Activated CD4-positive, alpha-beta T cell treated with anti-CD3 and anti-CD28 coated beads, Interleukin-2, amount 50 U/mL, for 24 hours (primary cell): ENCODE results near the gene CYB561D2.

Experiments
- DNase-seq, 2 donors: peaks; one replicate each; pipeline ENCODE4 v3.0.0-alpha.2; 2020; ENCODE audit warnings: low read depth in 1 of 2, low spot score in 1 of 2

CYB561D2 gene

DNA sequence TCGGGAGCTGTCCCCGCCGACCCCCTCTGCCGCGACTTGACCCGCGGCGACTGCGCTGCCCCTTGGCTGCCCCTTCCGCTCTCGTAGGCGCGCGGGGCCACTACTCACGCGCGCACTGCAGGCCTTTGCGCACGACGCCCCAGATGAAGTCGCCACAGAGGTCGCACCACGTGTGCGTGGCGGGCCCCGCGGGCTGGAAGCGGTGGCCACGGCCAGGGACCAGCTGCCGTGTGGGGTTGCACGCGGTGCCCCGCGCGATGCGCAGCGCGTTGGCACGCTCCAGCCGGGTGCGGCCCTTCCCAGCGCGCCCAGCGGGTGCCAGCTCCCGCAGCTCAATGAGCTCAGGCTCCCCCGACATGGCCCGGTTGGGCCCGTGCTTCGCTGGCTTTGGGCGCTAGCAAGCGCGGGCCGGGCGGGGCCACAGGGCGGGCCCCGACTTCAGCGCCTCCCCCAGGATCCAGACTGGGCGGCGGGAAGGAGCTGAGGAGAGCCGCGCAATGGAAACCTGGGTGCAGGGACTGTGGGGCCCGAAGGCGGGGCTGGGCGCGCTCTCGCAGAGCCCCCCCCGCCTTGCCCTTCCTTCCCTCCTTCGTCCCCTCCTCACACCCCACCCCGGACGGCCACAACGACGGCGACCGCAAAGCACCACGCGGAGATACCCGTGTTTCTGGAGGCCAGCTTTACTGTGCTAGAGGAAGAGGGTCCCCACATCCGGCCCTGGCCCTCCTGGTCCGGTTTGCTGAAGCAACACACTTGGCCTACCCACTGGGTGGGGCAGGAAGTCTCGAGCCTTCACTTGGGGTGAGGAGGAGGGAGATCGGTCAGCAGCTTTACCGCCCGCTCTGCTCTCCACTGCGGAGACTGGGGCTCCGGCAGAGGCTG is 10.0 kb upstream of the CYB561D2 start, which contains the start of gene RASSF1:
Gene RASSF1 (minus strand): TSS at position 389 of the 882 bp plus-strand sequence. CDS start 31 bp downstream, at position 358.
- peak in 1 of 2 donors; percentile 36 for DNase-seq

DNA sequence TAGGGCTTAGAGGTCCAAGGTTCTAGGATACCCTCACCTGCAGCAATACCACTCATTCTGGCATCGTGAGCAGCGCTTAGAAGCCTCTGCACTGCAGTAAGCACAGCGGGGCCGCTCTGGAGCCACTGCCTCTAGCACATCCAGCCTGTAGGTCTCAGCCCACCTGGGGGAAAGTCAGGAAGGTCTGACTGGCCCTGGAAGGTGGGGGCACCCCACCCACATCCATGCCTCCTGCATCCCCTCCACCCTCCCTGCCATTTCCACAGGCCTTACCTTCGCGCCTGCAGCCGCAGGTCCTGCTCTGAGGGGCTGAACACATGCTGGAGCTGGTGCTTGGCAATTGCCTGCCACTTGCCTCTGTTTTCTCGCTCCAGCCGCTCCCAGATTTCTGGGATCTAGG is 9.1 kb upstream of the CYB561D2 start:
- no peak for DNase-seq

DNA sequence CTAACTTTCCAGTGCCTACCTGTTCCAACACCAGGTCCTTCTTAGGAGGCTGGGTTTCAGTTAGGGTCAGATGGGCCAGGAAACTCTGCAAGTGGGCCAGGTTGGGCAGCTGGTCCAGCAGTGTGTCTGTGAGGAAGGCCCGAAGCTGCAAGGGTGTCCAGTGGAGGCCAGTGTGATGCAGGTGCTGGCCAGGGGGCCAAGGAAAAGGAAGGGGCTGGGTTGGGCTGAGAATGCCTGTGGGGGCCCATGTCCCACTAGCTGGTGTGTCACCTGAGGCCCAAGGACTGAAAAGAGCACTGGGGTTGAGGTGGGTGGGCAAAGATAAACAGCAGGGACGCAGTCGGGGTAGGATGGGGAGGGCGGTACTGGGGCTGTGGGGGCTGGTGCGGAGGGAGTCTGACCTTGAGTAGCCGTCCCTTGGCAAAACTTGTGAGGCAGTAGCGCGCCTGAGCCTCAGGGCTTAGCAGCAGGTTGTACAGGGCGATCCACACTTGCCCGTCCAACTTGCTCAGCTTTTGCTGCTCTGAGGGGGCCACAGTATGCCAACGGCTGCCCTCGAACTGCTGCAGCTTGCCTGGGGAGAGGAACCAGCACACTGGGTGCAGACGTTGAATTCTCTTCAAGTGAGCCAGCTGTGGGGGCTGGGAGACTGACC is 8.5 kb upstream of the CYB561D2 start:
- DNase-seq: no peak

DNA sequence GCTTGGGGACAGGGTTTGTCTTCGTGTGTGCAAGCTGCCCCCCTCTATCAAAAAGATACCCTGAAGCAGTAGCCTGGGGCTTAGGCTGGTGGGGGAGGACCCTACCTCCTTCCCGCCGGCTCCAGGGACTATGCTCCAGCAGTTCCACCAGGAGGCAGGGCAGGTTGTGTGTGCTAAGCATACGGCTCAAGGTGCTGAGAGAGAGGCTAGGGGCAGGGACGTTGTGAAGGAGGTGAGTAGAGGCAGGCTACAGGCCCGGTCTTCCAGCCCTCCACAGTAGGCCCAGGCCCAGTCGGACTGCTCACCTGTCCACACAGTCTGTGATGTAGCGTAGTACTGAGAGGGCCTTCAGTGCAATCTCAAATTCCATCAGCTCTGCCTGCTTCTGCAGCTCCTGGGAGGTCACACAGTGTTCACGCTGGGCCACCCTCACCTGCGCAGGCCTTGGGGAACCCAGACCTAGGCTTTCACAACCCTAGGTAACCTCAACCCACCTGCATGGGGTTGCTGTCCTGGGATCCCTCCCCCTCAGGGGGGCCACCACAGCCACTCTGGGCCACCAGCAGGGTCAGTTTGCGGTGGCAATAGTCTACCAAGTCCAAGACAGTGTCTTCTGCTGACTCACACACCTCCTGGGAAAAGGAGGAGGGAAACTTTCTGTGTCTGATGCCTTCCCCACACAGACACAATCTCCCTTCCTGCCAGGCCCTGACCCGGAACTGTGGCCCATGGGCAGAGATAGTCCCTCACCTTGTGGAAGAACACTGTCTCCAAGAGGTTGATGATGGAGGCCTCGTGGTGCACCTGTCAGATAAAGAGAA is 7.6 kb upstream of the CYB561D2 start:
- DNase-seq: no peak

DNA sequence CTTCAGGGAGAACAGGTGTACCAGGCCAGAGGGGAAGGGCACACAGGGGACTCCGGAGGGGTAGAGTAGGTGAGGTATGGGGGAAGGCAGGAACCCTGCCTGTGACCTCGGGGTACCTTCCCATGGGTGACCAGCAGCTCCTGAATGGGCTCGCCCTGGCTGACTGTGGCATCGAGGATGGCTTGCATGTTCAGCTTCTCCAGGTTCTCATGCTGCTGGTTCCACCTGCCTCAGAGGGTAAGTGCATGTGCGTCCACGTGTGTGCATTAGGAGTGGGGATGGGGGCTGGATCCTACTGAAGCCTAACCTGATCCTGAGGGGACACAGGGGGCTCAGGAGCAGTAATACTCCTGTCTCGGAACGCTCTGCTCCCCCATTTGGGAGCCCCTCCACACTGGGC is 5.7 kb upstream of the CYB561D2 start:
- DNase-seq: no peak

DNA sequence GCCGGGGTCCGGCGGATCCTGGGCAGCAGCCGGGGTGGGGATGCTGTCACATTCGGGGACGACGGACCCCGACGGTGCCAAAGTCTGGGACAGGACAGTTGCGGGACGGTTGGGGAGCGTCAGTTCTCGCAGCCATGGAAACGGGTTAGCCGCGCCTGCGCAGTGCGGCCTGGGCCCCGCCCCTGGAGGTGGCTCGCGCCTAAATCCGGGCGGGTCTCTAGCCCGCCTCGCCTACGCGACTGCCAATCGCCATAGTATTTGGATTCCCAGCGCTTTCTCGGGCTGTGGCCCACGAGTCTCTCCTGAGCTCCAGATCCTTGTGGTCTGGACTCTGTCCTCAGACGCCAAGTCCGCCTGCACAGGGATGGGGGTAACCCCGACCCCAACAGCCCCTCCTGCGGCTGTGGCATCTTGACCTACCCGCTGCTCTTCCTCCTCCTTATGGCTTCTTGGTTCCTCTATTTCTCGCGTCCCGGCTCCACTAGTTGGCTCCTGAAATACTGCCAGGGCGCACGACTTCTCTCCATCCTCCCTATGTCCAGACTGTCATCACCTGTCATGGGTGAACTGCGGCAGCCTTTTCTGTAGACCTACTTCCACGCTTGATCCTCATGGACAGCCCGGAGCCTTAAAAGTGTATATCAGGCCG is 5.0 kb upstream of the CYB561D2 start, which contains the start of gene ZMYND10:
Gene ZMYND10 (minus strand): TSS at position 147 of the 649 bp plus-strand sequence. CDS start 153 bp downstream, outside the sequence.
- DNase-seq: peak; percentile 52 to 57

DNA sequence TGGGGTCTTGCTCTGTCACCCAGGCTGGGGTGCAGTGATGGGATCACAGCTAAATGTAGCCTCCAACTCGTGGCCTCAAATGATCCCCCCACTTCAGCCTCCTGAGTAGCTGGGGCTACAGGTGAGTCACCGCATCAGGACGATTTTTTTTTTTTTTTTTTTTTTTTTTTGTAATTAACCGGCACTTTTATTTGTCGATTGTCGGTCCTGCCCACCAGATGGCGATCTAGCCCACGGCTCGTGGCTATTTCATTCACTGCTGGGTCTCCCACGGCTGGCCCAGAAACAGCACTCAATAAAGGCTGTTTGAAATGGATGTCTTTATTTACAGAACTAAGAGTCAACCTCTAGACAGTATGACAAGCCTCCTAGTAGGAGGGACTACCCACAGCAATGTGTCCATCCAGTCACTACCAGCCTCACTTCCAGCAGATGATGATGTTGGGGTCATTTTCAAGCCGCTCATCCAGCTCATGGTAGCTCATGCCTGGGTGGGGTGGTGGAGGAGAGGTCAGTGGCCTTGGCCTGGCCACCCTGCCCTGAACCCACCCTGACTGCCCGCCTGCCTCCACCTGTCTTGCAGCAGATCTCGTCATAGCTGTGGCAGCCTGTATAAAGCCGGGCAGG is 3.4 kb upstream of the CYB561D2 start:
- peak; percentile 47 to 65 for DNase-seq

DNA sequence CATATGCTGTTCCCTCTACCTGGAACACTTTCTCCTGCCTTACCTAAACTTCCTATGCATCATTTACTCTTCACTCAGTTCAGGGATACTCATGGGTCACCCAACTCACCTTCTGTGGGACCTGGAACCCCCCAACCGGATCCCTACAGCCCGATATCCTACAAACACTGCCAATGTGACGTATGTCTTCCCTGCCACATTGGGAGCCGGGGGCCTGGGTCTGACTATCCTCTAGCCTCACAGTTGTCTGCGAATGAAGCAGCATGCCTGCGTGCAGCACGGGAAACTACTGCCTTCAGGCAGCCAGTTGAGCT is 492 bp upstream of the CYB561D2 start:
- DNase-seq: no peak

DNA sequence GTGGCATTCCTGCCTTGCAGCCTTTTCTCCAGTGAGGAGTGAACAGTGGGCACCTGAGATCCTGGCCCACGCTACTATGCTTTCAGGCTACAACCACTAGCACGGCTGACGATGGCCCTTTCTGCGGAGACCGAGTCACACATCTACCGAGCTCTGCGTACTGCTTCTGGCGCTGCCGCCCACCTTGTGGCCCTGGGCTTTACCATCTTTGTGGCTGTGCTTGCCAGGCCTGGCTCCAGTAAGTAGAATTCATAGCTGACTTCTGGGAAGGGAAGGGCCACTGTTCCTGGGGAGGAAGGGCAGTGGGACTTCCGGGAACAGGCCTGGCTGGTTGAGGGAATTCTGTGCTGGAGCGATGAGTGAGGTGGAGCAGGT is 648 bp downstream of the CYB561D2 start:
- DNase-seq: no peak

DNA sequence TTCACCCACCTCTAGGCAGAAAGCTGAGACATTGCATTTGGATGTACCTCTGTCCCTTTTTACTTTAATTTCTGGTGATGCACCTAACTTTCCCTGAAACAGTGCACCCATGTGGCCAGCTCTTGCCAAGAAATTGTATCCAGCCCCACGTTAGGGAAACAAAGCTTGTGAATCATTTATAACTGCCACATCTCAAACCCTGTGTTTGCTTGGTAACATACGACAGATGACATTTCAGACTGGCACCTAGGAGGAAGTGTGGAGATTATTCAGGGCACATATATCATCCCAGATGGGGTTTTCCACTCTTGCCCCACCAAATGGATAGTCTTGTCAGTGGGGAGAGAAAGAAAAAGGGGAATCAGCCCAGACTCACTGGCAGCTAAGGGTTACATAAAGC is 2.1 kb downstream of the CYB561D2 start:
- DNase-seq: no peak

DNA sequence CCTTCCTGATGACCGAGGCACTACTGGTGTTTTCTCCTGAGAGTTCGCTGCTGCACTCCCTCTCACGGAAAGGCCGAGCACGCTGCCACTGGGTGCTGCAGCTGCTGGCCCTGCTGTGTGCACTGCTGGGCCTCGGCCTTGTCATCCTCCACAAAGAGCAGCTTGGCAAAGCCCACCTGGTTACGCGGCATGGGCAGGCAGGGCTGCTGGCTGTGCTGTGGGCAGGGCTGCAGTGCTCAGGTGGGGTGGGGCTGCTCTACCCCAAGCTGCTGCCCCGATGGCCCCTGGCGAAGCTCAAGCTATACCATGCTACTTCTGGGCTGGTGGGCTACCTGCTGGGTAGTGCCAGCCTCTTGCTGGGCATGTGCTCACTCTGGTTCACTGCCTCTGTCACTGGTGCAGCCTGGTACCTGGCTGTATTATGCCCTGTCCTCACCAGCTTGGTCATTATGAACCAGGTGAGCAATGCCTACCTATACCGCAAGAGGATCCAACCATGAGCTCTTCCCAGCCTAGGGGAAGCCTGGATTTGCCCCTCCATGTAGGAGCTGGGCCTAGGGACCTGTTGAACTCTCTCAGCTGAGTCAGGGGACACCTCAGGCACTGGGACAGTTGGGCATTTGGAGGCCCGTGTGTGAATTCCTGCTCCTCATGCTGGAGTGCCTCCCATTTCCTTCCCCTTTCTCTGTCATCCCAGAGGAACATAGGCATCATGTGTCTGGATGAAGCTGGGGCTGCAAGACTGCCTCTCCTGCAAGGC is 2.8 kb downstream of the CYB561D2 start:
- DNase-seq: no peak

DNA sequence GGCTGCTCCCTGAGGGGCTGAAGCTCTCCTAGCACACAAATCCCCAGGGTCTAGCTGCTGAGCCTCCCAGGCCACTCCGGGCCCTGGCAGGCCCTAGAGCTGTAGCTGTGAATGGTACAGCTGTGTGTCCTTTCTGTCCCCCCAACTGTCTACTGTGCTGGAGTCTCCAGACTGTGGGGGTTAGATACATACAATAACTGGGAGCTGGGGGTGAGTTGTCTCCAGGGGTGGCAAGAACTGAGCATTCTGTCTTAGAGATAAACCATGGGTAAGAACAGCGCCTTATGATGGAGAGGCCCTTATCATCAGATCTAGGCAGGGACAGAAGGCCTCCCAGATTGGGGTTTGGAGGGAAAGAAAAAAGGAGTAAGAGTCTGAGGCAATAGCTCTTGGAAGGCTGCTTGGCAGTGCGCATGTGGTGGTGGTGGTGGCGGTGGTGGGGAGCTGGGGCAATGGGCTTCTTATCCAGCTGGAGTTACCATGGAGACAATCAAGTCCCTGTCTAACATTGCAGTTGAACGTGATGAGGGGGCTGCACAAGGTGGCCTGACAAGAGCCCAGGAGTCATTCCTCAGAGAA is 3.6 kb downstream of the CYB561D2 start:
- no peak for DNase-seq

DNA sequence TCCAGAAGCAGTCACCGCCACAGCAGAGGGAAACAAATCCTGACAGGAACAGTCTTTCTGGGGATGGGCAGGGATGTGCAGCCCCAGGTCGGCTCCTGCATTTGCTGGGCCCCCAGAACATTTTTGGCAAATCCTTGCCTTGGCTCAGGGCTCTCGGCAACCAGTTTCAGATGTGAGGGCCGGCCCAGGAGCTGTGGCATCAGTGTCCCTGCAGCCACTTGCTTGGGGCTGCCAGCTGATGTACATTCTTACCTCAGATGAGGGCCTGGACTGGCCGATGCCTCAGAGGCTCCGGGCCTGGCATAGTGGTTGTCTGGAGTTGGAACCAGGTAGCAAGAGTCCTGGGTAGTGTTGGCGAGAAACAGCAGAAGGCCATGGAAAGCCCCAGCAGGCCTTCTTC is 4.2 kb downstream of the CYB561D2 start:
- no peak for DNase-seq

DNA sequence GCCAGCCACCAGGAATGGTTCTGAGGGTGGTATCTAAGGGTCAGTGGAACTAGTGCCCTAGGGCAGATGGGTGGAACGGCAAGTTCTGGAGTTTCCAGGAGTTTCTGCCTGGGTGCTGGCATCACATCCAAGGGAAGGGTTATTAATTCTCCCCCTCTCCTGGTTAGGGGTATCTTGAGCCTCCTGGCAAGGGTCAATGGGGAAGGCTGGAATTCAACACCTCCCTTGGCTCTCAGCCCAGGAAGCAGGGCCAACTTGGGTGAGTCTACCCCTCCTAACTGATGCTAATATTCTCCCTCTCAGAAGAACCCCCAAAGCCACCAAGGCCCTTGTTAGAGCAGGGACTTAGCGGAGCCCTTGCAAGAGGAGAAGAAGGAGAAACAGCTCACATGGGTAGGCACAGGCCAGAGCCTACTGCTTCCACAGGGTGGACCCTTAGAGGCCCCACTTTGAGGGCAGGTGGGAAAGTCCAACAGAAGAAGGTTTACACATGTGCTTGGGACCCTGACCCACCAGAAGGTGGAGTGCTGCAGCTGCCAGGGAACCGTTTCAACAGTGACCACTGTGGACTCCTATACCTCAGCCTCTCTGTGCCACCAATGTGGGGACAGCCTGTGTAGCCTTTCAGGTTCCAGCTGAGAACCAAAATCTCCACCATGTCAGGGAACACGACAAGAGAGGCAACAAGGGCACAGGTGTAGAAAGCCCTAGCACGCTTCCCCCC is 5.3 kb downstream of the CYB561D2 start:
- DNase-seq: no peak

DNA sequence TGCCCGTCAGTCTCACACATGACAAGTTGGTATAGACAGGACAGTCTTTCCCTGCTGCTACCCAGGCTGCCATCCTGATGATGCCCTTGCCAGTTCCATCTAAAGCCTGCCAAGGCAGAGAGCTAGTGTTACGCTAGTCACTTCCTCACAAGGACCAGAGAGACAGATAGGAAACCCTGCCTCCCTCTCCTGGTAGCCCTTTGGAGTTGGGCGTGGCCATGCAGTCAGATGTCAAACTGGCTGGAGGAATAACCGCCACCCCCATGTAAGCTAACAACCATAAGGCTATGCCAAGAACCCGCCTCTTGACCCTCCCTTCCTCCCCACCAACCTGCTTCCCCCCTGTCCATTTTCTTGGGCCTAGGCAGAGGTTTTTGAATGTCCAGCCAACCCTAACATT is 5.9 kb downstream of the CYB561D2 start:
- no peak for DNase-seq

DNA sequence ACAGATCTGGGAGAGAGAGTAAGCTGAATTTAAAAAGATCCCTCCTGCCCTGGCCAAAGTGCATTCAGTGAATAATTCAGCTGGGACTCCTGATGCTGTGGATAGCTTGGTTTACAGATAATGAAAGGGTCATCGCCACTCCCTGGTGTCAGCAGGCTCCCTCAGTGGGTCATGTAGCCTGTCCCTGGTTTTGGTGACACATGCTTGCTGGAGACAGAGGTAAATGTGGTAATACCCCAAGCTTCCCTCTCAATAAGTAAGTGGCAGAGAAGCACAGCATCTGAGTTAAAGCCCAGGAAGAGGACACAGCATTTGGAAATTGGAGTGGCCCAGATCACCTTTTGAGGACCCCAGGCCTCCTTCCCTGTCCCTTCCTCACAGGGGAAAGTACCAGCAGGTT is 6.8 kb downstream of the CYB561D2 start:
- no peak for DNase-seq

DNA sequence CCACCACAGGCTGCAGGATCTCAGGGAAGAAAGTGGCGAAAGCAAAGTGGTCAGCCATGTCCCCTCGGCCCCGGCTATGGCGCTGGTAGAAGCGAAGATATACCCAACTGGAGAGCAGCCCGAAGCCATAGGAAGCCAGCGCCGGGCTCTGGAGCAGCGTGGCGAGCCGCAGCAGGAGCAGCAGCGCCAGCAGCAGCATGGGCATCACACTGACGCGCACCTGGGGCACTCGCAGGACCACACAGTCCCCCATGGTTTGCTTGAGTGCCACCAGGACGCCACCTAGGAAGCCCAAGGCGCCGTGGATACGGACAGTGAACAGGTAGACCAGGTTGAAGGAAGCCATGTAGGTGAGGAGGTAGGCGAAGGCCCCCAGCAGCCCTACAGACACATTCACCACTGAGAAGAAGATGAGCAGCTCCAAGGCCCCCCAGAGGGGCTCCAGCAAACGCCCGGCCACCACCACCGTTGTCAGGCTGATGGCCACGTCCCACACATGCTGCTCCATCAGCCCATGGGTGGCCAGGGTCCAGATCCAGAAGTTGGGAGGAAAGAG is 7.8 kb downstream of the CYB561D2 start:
- DNase-seq: no peak

DNA sequence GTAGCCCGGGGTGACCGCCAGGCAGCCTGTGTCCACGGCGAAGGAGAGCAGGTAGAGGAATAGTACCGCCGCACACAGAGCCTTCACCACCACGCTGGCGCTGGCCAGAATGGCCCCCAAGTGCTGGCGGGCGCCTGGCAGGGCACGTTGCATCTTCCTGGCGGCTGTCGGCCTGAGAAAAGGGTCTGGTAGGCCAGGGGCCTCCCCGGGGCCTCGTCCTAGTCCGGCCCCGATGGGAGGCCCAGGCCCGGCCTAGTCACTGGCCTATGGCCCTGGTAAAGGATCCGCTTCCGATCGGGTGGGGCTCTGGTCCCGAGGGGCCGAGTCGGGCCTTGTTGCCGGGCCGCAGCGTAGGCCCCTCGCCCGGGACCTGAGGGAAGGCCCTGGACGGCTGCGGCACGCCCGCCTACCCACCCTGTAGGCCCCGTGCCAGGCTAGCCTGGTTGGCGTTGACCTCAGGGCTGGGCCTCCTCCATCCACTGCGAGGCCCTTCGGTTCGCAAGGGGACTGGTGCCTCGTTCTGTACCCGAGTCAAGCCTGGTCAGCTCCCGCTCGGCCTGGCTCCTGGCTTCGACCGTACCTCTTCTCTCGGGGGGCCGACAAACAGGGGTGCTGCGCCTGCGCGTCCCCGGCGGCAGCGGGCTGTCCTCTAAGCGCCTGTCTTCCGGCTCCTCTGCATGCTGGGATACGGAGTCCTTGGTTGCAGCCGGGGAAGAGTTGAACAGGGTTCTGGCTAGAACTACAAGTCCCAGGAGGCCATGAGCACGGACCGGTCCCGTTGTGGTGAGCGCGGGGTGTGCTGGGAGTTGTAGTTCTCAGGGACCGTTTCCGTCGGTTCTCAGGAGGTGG is 8.5 kb downstream of the CYB561D2 start, which contains the start of gene TMEM115:
Gene TMEM115 (minus strand): TSS at position 611 of the 849 bp plus-strand sequence. CDS start 458 bp downstream, at position 153.
- peak; percentile 81 to 96 for DNase-seq
